ENCODE data around the gene LGR6.

- TF ChIP-seq CTCF (IDR thresholded peaks at IDR 0.05; ENCODE audit: low read depth, low read length) (no peak), EZH2phosphoT487 (IDR thresholded peaks at IDR 0.05; ENCODE audit: low read depth) (no peak)
Observed at GRCh38 chr1:202324646-202325045, 131.0 kb downstream of the LGR6 start.
